ENCODE data around the gene GRM8. TPM values are rescaled to one million over a fixed set of nuclear protein-coding genes. Genes with fewer than 3 reads are reported as not detected.
"Not testable (repeated sequence)": the region's sequence is repeated elsewhere in the genome, so short reads cannot be mapped to it uniquely, and the experiment has no call there.

The GRM8 gene
- total RNA-seq, 1 donor from 2014 or later = 8.1 TPM

DNA sequence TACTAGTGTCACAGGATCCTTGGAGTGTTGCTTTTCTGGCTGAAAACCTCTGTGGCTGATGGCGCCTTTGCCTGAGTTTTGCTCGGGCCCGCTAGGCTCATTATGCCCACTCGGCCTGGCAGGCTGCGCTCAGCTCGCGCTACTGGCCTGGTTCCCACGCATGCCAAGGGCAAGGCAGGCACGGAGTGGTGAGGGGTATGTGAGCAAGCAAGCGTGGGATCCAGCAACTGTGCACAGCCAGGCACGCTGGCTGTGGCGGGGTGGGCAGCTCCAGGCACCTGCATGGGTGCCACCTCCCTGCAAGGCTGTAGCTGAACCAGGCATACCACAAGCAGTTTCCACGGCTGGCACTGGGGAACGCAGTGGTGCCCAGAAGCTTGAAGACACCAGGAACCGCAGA is 562.6 kb downstream of the GRM8 start:
- peaks cover 11% of the 10 kb centered on the region for H3K4me1 Mint-ChIP-seq (ENCODE audit: unreplicated experiment)
- no peak overlapping the region for H3K27ac Mint-ChIP-seq
- H3K36me3 Mint-ChIP-seq = no peaks in the 10 kb centered on the region
- DNase-seq (ENCODE audit: extremely low spot score, unreplicated experiment) = no peak
- TF ChIP-seq, protein P1, sequence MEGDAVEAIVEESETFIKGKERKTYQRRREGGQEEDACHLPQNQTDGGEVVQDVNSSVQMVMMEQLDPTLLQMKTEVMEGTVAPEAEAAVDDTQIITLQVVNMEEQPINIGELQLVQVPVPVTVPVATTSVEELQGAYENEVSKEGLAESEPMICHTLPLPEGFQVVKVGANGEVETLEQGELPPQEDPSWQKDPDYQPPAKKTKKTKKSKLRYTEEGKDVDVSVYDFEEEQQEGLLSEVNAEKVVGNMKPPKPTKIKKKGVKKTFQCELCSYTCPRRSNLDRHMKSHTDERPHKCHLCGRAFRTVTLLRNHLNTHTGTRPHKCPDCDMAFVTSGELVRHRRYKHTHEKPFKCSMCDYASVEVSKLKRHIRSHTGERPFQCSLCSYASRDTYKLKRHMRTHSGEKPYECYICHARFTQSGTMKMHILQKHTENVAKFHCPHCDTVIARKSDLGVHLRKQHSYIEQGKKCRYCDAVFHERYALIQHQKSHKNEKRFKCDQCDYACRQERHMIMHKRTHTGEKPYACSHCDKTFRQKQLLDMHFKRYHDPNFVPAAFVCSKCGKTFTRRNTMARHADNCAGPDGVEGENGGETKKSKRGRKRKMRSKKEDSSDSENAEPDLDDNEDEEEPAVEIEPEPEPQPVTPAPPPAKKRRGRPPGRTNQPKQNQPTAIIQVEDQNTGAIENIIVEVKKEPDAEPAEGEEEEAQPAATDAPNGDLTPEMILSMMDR (conservative IDR thresholded peaks at IDR 0.05) = no peak
- no peaks in the 10 kb centered on the region for H3K9me3 Mint-ChIP-seq
- no peak overlapping the region for H3K4me3 Mint-ChIP-seq
- H3K27me3 Mint-ChIP-seq = no peaks in the 10 kb centered on the region

DNA sequence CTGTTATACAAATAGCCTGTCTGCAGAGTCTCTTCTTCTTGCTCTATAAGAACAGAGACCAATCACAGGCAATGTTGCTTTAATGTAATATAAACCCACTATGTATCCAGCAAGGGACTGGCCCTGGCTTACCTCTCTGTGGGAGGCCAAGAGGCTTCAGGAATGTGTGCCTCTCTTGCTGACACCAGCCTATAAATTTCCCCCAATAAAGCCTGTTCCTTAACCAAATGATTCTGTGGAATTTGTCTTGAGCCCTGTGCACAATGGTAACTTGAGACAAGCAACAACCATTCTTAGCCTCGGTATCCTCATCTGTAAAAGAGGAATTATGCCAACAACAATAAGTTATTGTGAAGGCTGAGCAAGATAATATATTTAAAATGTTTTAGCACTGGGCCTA is 563.7 kb downstream of the GRM8 start:
- no peak overlapping the region for H3K27ac Mint-ChIP-seq
- TF ChIP-seq, protein P1 (conservative IDR thresholded peaks at IDR 0.05) = no peak
- H3K27me3 Mint-ChIP-seq = no peaks in the 10 kb centered on the region
- DNase-seq (ENCODE audit: extremely low spot score, unreplicated experiment) = no peak
- H3K4me1 Mint-ChIP-seq (ENCODE audit: unreplicated experiment) = peaks cover 11% of the 10 kb centered on the region
- no peak overlapping the region for H3K4me3 Mint-ChIP-seq
- no peaks in the 10 kb centered on the region for H3K9me3 Mint-ChIP-seq
- H3K36me3 Mint-ChIP-seq = no peaks in the 10 kb centered on the region

DNA sequence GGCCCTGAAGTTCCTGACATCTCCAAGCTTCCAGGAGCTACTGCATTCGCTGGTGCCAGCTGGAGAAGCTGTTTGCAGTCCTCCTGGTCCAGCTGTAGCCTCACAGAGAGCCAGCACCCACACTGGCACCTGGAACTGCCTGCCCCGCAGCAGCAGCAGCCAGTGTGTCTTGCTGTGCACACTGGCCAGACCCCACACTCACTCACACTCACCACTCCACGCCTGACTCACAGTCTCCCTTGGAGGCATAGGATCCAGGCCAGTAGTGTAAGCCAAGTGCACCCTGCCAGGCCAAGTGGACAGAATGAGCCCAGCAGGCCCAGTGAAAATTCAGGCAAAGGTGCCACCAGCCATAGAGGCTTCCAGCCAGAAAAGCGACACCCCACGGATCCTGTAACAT is 566.3 kb downstream of the GRM8 start:
- no peaks in the 10 kb centered on the region for H3K9me3 Mint-ChIP-seq
- TF ChIP-seq, protein P1 (conservative IDR thresholded peaks at IDR 0.05) = no peak
- DNase-seq (ENCODE audit: extremely low spot score, unreplicated experiment) = no peak

DNA sequence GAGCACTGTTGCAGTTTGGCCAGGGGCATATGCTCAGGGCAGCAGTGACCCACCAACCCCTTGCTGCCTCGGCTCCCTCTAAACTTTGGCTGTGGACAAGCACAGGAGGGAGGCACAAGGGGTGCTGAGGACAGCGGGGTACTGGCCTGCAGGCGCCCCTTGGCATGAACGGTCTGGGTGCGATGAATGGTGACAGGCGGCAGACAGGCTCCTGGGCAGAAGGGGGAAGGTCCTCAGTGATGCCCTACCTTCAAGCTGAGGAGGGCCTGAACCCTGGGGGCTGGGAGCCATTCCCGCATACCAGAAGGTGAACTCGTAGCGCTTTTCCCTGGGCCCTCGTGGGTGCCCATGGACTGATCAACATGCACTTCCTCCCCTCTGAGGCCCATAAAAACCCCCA is 567.1 kb downstream of the GRM8 start:
- no peak for DNase-seq (ENCODE audit: extremely low spot score, unreplicated experiment)
- no peaks in the 10 kb centered on the region for H3K27me3 Mint-ChIP-seq

More for the DNA sequence above, 566.3 kb downstream of the GRM8 start:
- Mint-ChIP-seq H3K27me3 (no peaks in the 10 kb centered on the region), H3K4me3 (no peak overlapping the region), H3K27ac (no peak overlapping the region), H3K36me3 (no peaks in the 10 kb centered on the region), H3K4me1 (ENCODE audit: unreplicated experiment) (peaks cover 14% of the 10 kb centered on the region)

DNA sequence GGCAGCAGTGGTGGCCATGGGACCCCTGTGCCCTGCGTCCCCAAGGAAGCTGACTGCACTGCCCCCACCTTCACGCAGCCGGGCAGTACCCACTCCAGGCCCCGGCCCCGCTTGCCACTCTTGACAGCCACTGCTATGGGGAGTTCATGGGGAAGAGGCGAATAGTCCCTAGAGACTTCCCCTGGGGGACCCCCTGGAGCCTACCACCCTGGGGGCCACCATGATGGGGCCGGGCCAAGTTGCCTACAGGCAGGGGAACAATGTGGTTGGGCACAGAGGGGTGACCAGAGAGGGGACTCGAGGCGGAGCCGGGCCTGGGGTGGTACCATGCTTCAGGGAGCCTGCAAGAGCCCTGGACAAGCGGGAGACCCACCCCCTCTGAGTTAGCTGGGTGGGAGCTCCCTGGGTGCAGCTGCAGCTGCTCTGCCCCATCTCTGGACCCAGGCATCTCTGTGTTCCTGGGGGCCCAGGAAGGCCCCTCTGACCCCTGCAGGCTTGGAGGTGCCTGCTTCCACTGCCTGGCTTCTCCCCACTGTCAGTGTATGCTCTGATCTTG is 567.6 kb downstream of the GRM8 start:
- no peak for DNase-seq (ENCODE audit: extremely low spot score, unreplicated experiment)
- H3K4me3 Mint-ChIP-seq = no peak overlapping the region
- TF ChIP-seq, protein P1 (conservative IDR thresholded peaks at IDR 0.05) = no peak
- peaks cover 18% of the 10 kb centered on the region for H3K4me1 Mint-ChIP-seq (ENCODE audit: unreplicated experiment)
- no peaks in the 10 kb centered on the region for H3K9me3 Mint-ChIP-seq
- H3K27ac Mint-ChIP-seq = no peak overlapping the region
- H3K36me3 Mint-ChIP-seq = no peaks in the 10 kb centered on the region
- no peaks in the 10 kb centered on the region for H3K27me3 Mint-ChIP-seq

More for the DNA sequence above, 567.1 kb downstream of the GRM8 start:
- Mint-ChIP-seq H3K4me3 (no peak overlapping the region), H3K4me1 (ENCODE audit: unreplicated experiment) (peaks cover 18% of the 10 kb centered on the region), H3K27ac (no peak overlapping the region), H3K9me3 (no peaks in the 10 kb centered on the region), H3K36me3 (no peaks in the 10 kb centered on the region)
- TF ChIP-seq, protein P1 (conservative IDR thresholded peaks at IDR 0.05) = no peak

DNA sequence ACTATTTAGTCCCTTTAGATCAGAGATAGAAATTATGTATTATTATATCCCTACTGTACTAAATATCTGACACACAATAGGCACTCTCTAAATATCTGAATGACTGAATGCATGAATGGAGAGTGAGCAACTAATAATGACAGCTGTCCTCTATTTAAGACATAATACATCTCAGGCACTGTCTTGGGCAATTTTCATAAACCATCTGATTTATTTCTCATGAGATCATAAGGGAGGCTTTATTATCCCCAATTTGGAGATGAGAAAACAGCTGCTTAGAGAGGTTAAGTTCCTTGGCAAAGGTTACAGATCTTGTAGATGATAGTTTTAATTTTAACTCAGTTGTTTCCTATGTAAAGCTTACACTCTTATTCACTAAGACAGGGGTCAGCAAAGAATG is 570.6 kb downstream of the GRM8 start:
- no peak overlapping the region for H3K4me3 Mint-ChIP-seq
- peaks cover 7% of the 10 kb centered on the region for H3K4me1 Mint-ChIP-seq (ENCODE audit: unreplicated experiment)
- no peak overlapping the region for H3K27ac Mint-ChIP-seq
- no peaks in the 10 kb centered on the region for H3K9me3 Mint-ChIP-seq
- DNase-seq (ENCODE audit: extremely low spot score, unreplicated experiment) = no peak
- no peaks in the 10 kb centered on the region for H3K27me3 Mint-ChIP-seq
- TF ChIP-seq, protein P1 (conservative IDR thresholded peaks at IDR 0.05) = no peak
- H3K36me3 Mint-ChIP-seq = no peaks in the 10 kb centered on the region

DNA sequence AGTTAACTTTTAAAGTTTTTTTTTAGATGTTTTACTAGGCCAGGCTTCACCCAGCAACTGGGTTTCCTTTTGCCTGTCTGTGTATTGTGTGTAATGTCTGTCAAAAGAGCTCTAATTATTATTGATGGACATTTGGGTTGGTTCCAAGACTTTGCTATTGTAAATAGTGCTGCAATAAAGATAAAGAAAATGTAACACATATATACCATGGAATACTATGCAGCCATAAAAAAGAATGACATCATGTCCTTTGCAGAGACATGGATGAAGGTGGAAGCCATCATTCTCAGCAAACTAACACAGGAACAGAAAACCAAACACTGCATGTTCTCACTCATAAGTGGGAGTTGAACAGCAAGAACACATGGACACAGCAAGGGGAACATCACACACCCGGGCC is 584.0 kb downstream of the GRM8 start:
- not testable (repeated sequence) for DNase-seq (ENCODE audit: extremely low spot score, unreplicated experiment); H3K4me3 Mint-ChIP-seq; H3K36me3 Mint-ChIP-seq; H3K4me1 Mint-ChIP-seq (ENCODE audit: unreplicated experiment); H3K9me3 Mint-ChIP-seq; H3K27me3 Mint-ChIP-seq; H3K27ac Mint-ChIP-seq
